ENCODE measurements around the gene NAV3. TPM values are rescaled to one million over a fixed set of nuclear protein-coding genes. Genes with fewer than 3 reads are reported as not detected.

NAV3 gene
- total RNA-seq, 2 donors from 2014 or later, result 2.6 to 6.6 TPM

- Histone ChIP-seq H3K27me3 (no peaks in the 10 kb centered on the region), H3K27ac (no peak overlapping the region), H3K36me3 (replicated peaks in 1 of 2; ENCODE audit: insufficient read depth in 1 of 2, low read depth in 2 of 2) (no peaks in the 10 kb centered on the region), H3K9me3 (no peaks in the 10 kb centered on the region), H3K4me3 (no peak overlapping the region), H3K4me1 (no peaks in the 10 kb centered on the region)
- intact Hi-C loops (cut with DNase I), result no loop called here
- TF ChIP-seq POLR2A (IDR thresholded peaks at IDR 0.05), result no peak
- no peak for TF ChIP-seq CTCF (IDR thresholded peaks at IDR 0.05)
- ATAC-seq, result no peak
- 39 to 55% methylated on average over 1 of the region's 1 CpG for WGBS, 2 donors
- no peak for DNase-seq
These were observed 285.2 kb downstream of the NAV3 start for GRCh38 chr12:78115889-78116288.

GRCh38 chr12:78118036-78118435 is 287.3 kb downstream of the NAV3 start:
- DNase-seq, result no peak
- H3K4me3 ChIP-seq, result no peak overlapping the region
- no peaks in the 10 kb centered on the region for H3K9me3 ChIP-seq
- no peaks in the 10 kb centered on the region for H3K4me1 ChIP-seq
- no peak for ATAC-seq
- intact Hi-C loops (cut with DNase I), result no loop called here
- WGBS, 2 donors, result 58 to 61% methylated on average over 6 of the region's 6 CpGs
- H3K36me3 ChIP-seq (replicated peaks in 1 of 2; ENCODE audit: insufficient read depth in 1 of 2, low read depth in 2 of 2), result no peaks in the 10 kb centered on the region
- H3K27me3 ChIP-seq, result no peaks in the 10 kb centered on the region
- no peak overlapping the region for H3K27ac ChIP-seq
- no peak for TF ChIP-seq POLR2A (IDR thresholded peaks at IDR 0.05)

- Histone ChIP-seq H3K36me3 (replicated peaks in 1 of 2; ENCODE audit: insufficient read depth in 1 of 2, low read depth in 2 of 2) (no peaks in the 10 kb centered on the region), H3K27ac (no peak overlapping the region), H3K27me3 (no peaks in the 10 kb centered on the region), H3K9me3 (no peaks in the 10 kb centered on the region), H3K4me1 (no peaks in the 10 kb centered on the region), H3K4me3 (no peak overlapping the region)
- DNase-seq (no peak), ATAC-seq (no peak)
- 61 to 68% methylated on average over 2 of the region's 2 CpGs for WGBS, 2 donors
- TF ChIP-seq POLR2A (IDR thresholded peaks at IDR 0.05) (no peak), CTCF (IDR thresholded peaks at IDR 0.05) (no peak)
- intact Hi-C loops (cut with DNase I), result no loop called here
These were observed 287.8 kb downstream of the NAV3 start for GRCh38 chr12:78118486-78118885.

GRCh38 chr12:78119351-78119918 is 288.7 kb downstream of the NAV3 start:
- Histone ChIP-seq H3K4me3 (no peak overlapping the region), H3K9me3 (no peaks in the 10 kb centered on the region), H3K27me3 (no peaks in the 10 kb centered on the region), H3K27ac (no peak overlapping the region), H3K36me3 (replicated peaks in 1 of 2; ENCODE audit: insufficient read depth in 1 of 2, low read depth in 2 of 2) (no peaks in the 10 kb centered on the region), H3K4me1 (no peaks in the 10 kb centered on the region)
- TF ChIP-seq POLR2A (IDR thresholded peaks at IDR 0.05) (no peak), CTCF (IDR thresholded peaks at IDR 0.05) (no peak)
- intact Hi-C loops (cut with DNase I), result no loop called here
- DNase-seq (no peak), ATAC-seq (no peak)
- 63 to 74% methylated on average over 12 of the region's 12 CpGs for WGBS, 2 donors

GRCh38 chr12:78120306-78120705 is 289.6 kb downstream of the NAV3 start:
- Histone ChIP-seq H3K4me3 (no peak overlapping the region), H3K36me3 (replicated peaks in 1 of 2; ENCODE audit: insufficient read depth in 1 of 2, low read depth in 2 of 2) (no peaks in the 10 kb centered on the region), H3K4me1 (no peaks in the 10 kb centered on the region), H3K27me3 (no peaks in the 10 kb centered on the region), H3K9me3 (no peaks in the 10 kb centered on the region), H3K27ac (no peak overlapping the region)
- intact Hi-C loops (cut with DNase I), result no loop called here
- no peak for TF ChIP-seq POLR2A (IDR thresholded peaks at IDR 0.05)
- no peak for TF ChIP-seq CTCF (IDR thresholded peaks at IDR 0.05)
- ATAC-seq, result no peak
- DNase-seq, result no peak

All from body of pancreas (tissue), 4 donors.